Tibial nerve (tissue), 4 donors: ENCODE measurements around the gene EPX. TPM values are rescaled to one million over a fixed set of nuclear protein-coding genes. Genes with fewer than 3 reads are reported as not detected.
A peak's percentile ranks its signal among the peaks of the same experiment; 100 is the strongest.

ENCODE experiments used
- DNase-seq, 2 donors: peaks; one replicate each; pipeline ENCODE4 v3.0.0-alpha.2; 2019; ENCODE audit warnings: low spot score in 2 of 2
- H3K27ac ChIP-seq, 4 donors: fragments of 200-600 bp; sonication (generic) in 3 of 4; one replicate each; pipeline ENCODE4 v1.5.1; 2017 to 2019; ENCODE audit warnings: mild to moderate bottlenecking in 1 of 4
- H3K27me3 ChIP-seq, 2 donors: fragments of 200-600 bp; sonication (generic) in 1 of 2; one replicate each; pipeline versions ENCODE4 v1.5.1 to v1.6.0; 2017 to 2019
- H3K36me3 ChIP-seq, 3 donors: fragments of 200-600 bp; sonication (generic); one replicate each; pipeline ENCODE4 v1.5.1; 2018 to 2019
- H3K4me1 ChIP-seq, 4 donors: fragments of 200-600 bp; sonication (generic) in 3 of 4; one replicate each; pipeline ENCODE4 v1.5.1; 2017 to 2019
- H3K4me3 ChIP-seq, 4 donors: fragments of 200-600 bp; sonication (generic) in 3 of 4; one replicate each; pipeline ENCODE4 v1.5.1; 2017 to 2019; ENCODE audit warnings: mild to moderate bottlenecking in 1 of 4, moderate library complexity in 1 of 4
- H3K9me3 ChIP-seq, 4 donors: fragments of 200-600 bp; sonication (generic) in 3 of 4; one replicate each; pipeline ENCODE4 v1.5.1; 2017 to 2019
- EP300 ChIP-seq, 2 donors: sonication (generic); formaldehyde crosslinking; IDR thresholded peaks; one replicate each; pipeline ENCODE4 v1.6.1; 2017; ENCODE audit warnings: antibody characterized with exemption in 2 of 2, mild to moderate bottlenecking in 1 of 2
- POLR2A ChIP-seq, 2 donors: fragments of 450-650 bp; IDR thresholded peaks; one replicate each; pipeline ENCODE4 v1.6.1; 2017; ENCODE audit warnings: antibody characterized with exemption in 2 of 2, mild to moderate bottlenecking in 2 of 2, moderate library complexity in 2 of 2
- WGBS, 2 donors: methylation state at CpG; one replicate each; pipeline ENCODE4 v1.1.5; 2018; 5-methylcytosine and 5-hydroxymethylcytosine counted together
- total RNA-seq, 4 donors: library from RNA; depleted of rRNA; stranded (reverse); fragments of >200 nt; gene quantifications; one replicate each; pipeline ENCODE4 v1.1.0, GENCODE V29; 2016
- TF ChIP-seq, protein P1 (sequence below), 5 experiments: fragments of 200-600 bp in 3 of 5; fragments of 450-650 bp in 2 of 5; sonication (generic) in 3 of 5; IDR thresholded peaks; one replicate each; pipeline ENCODE4 v1.5.1; 2016 to 2019; ENCODE audit warnings: antibody characterized with exemption in 5 of 5, mild to moderate bottlenecking in 3 of 5, moderate library complexity in 2 of 5

EPX gene
- total RNA-seq, 4 donors from 2014 or later: not detected

DNA sequence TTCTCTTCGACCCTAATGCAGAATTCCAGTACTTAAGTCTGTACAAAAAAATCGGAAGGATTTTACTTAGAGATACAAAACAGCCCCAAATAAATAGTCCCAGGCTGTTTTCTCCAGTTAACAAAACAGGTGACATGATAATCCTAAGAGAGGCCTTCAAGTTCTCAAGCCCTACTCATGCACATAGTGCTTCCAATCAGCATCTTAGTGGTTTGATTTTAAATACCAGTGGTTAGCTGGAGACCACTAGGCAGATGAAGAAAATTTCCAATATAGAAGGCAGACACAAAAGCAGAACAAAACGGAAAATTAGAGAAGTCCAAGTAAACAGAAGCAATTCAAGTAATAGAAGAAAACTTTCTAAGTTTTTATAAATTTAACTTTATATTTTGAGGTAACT, 31.0 kb upstream of the EPX start:
- 77 to 81% methylated on average over 3 of the region's 3 CpGs for WGBS, 2 donors
- Histone ChIP-seq H3K9me3 (no peaks in the 10 kb centered on the region), H3K27me3 (peaks cover 0 to 24% of the 10 kb centered on the region in 2 donors), H3K36me3 (no peaks in the 10 kb centered on the region), H3K4me1 (peaks cover 0 to 7% (median 0%) of the 10 kb centered on the region in 4 donors), H3K4me3 (no peak overlapping the region), H3K27ac (no peak overlapping the region)
- no peak for DNase-seq
- no peak for TF ChIP-seq EP300 (IDR thresholded peaks at IDR 0.05)
- TF ChIP-seq, protein P1, sequence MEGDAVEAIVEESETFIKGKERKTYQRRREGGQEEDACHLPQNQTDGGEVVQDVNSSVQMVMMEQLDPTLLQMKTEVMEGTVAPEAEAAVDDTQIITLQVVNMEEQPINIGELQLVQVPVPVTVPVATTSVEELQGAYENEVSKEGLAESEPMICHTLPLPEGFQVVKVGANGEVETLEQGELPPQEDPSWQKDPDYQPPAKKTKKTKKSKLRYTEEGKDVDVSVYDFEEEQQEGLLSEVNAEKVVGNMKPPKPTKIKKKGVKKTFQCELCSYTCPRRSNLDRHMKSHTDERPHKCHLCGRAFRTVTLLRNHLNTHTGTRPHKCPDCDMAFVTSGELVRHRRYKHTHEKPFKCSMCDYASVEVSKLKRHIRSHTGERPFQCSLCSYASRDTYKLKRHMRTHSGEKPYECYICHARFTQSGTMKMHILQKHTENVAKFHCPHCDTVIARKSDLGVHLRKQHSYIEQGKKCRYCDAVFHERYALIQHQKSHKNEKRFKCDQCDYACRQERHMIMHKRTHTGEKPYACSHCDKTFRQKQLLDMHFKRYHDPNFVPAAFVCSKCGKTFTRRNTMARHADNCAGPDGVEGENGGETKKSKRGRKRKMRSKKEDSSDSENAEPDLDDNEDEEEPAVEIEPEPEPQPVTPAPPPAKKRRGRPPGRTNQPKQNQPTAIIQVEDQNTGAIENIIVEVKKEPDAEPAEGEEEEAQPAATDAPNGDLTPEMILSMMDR (IDR thresholded peaks at IDR 0.05): no peak
- TF ChIP-seq POLR2A (IDR thresholded peaks at IDR 0.05): no peak

GRCh38 chr17:58165981-58166380, 26.5 kb upstream of the EPX start:
- Histone ChIP-seq H3K4me3 (no peak overlapping the region), H3K9me3 (no peaks in the 10 kb centered on the region), H3K4me1 (no peaks in the 10 kb centered on the region), H3K27ac (no peak overlapping the region), H3K36me3 (no peaks in the 10 kb centered on the region), H3K27me3 (peaks cover 0 to 8% of the 10 kb centered on the region in 2 donors)
- 12 to 14% methylated on average over 2 of the region's 2 CpGs for WGBS, 2 donors
- TF ChIP-seq, protein P1 (IDR thresholded peaks at IDR 0.05): no peak
- no peak for TF ChIP-seq EP300 (IDR thresholded peaks at IDR 0.05)
- TF ChIP-seq POLR2A (IDR thresholded peaks at IDR 0.05): no peak
- no peak for DNase-seq

DNA sequence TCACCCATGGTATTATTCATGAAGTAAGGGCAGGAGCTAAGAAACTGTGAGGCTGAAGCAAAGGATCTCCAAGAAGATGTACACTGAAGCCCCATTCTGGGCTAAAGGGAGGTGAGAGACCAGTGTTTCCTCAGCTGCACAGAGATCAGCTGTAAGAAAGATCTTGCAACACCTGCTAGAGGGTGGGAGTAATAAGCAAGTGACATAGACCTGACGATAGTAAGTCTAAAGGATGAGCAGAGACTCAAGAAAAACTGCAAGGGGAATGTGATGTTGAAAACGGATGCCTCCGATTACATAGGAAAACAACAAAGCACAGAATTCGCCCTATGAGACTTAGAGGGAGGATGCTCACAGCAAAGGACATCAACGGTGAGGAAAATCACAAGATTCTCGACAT, 25.8 kb upstream of the EPX start, which contains the start of gene OR4D2:
Gene OR4D2 (plus strand): TSS at position 301 of the 400 bp plus-strand sequence. CDS start 2,674 bp downstream, outside the sequence.
- TF ChIP-seq, protein P1 (IDR thresholded peaks at IDR 0.05): no peak
- TF ChIP-seq EP300 (IDR thresholded peaks at IDR 0.05) (no peak), POLR2A (IDR thresholded peaks at IDR 0.05) (no peak)
- WGBS, 2 donors: 67 to 71% methylated on average over 6 of the region's 6 CpGs
- Histone ChIP-seq H3K4me1 (no peaks in the 10 kb centered on the region), H3K27ac (no peak within 1 kb of the TSS), H3K4me3 (no peak within 1 kb of the TSS), H3K36me3 (no peaks in the 10 kb centered on the region), H3K27me3 (peaks cover 0 to 8% of the 10 kb centered on the region in 2 donors), H3K9me3 (no peaks in the 10 kb centered on the region)
- no peak for DNase-seq

- 65 to 70% methylated on average over 4 of the region's 4 CpGs for WGBS, 2 donors
- DNase-seq: no peak
- TF ChIP-seq, protein P1 (IDR thresholded peaks at IDR 0.05): no peak
- TF ChIP-seq POLR2A (IDR thresholded peaks at IDR 0.05): no peak
Observed at GRCh38 chr17:58170622-58171021, 21.9 kb upstream of the EPX start.

GRCh38 chr17:58172369-58173071, 20.0 kb upstream of the EPX start:
- Histone ChIP-seq H3K27me3 (no peaks in the 10 kb centered on the region), H3K9me3 (no peaks in the 10 kb centered on the region), H3K4me3 (no peak overlapping the region), H3K36me3 (no peaks in the 10 kb centered on the region), H3K4me1 (no peaks in the 10 kb centered on the region), H3K27ac (no peak overlapping the region)
- no peak for DNase-seq
- WGBS, 2 donors: 33 to 37% methylated on average over 2 of the region's 2 CpGs
- TF ChIP-seq, protein P1 (IDR thresholded peaks at IDR 0.05): peak in 1 of 5 experiments; percentile 7
- TF ChIP-seq EP300 (IDR thresholded peaks at IDR 0.05) (no peak), POLR2A (IDR thresholded peaks at IDR 0.05) (no peak)

More at GRCh38 chr17:58170622-58171021, 21.9 kb upstream of the EPX start:
- Histone ChIP-seq H3K27me3 (no peaks in the 10 kb centered on the region), H3K4me1 (no peaks in the 10 kb centered on the region), H3K27ac (no peak overlapping the region), H3K36me3 (no peaks in the 10 kb centered on the region), H3K4me3 (no peak overlapping the region), H3K9me3 (no peaks in the 10 kb centered on the region)
